ENCODE measurements around the gene TMX4.
"Not testable (repeated sequence)": the region's sequence is repeated elsewhere in the genome, so short reads cannot be mapped to it uniquely, and the experiment has no call there.

TMX4 gene

DNA sequence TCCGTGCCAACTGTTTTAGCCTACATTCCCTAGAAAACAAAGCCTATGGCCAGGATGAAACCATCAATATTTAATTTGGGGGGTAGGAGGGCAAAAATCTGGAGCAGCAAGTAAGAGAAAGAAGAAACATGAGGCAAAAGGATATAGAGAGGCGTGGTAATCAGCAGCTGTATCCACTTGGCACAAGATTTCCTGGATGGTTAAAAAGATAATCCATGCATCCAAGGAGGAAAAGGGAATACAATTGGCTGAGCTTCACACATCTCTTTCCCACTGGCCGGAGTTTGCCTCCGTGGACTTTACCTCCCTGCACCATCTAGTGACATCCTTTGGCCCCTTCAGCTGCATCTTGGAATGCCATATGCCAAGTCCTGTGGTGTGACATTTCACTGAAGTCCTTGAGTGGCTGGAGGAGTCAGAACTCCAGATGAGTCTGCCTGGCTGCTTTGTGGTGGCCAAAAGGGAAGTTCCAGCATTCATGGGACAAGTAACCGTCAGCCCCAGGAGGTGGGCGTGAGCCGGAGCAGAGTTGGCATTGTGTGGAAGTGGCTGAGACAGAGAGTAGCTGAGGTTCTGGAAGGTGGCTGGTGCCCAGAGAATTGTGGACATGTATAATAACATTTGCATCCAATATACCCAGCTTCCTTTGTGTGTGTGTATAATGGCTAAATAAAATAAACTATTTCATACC, 13.7 kb upstream of the TMX4 start:
- Histone ChIP-seq H3K79me2 (ENCODE audit: control insufficient read depth, low read length) (no peaks in the 10 kb centered on the region), H3K9me3 (ENCODE audit: control insufficient read depth, insufficient read depth, low read length) (no peaks in the 10 kb centered on the region), H3K27me3 (ENCODE audit: control insufficient read depth, low read length) (no peaks in the 10 kb centered on the region), H3K4me3 (ENCODE audit: low read length) (no peak overlapping the region), H3K4me1 (ENCODE audit: control insufficient read depth, low read length) (no peaks in the 10 kb centered on the region), H3K27ac (ENCODE audit: low read depth, low read length) (no peak overlapping the region), H3K4me2 (ENCODE audit: low read length) (no peak overlapping the region), H3F3A (ENCODE audit: control insufficient read depth, insufficient read depth) (peaks cover 7% of the 10 kb centered on the region; the same call in 1 of the 2 replicates), H4K20me1 (ENCODE audit: control insufficient read depth, insufficient read depth, low read depth, low read length) (no peaks in the 10 kb centered on the region), H3K36me3 (ENCODE audit: control insufficient read depth, low read length) (no peaks in the 10 kb centered on the region), H3K9me2 (replicated peaks; ENCODE audit: control insufficient read depth, low read length) (no peaks in the 10 kb centered on the region)
- TF ChIP-seq, protein P1, sequence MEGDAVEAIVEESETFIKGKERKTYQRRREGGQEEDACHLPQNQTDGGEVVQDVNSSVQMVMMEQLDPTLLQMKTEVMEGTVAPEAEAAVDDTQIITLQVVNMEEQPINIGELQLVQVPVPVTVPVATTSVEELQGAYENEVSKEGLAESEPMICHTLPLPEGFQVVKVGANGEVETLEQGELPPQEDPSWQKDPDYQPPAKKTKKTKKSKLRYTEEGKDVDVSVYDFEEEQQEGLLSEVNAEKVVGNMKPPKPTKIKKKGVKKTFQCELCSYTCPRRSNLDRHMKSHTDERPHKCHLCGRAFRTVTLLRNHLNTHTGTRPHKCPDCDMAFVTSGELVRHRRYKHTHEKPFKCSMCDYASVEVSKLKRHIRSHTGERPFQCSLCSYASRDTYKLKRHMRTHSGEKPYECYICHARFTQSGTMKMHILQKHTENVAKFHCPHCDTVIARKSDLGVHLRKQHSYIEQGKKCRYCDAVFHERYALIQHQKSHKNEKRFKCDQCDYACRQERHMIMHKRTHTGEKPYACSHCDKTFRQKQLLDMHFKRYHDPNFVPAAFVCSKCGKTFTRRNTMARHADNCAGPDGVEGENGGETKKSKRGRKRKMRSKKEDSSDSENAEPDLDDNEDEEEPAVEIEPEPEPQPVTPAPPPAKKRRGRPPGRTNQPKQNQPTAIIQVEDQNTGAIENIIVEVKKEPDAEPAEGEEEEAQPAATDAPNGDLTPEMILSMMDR (IDR thresholded peaks at IDR 0.05; ENCODE audit: low read depth, low read length, poor library complexity, severe bottlenecking) = no peak
- TF ChIP-seq EZH2phosphoT487 (IDR thresholded peaks at IDR 0.05; ENCODE audit: borderline replicate concordance, low read length) = no peak

DNA sequence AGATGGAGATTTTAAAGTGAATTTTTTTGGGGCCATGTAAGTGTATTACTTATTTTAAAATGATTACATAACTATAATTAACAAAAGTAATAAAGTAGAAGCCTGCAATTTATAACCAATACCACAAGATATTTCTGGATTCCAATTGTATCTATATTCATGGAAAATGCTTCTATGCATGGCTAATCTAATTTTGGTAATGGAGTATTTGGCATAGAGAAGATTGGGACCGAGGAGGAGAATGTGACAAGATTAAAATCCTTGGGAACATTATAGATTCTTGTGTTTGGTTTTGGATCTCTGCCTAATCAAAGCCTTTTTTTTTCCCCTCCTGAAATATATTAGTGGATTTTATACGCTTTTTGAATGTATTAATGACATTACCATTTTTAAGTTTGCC, 12.9 kb upstream of the TMX4 start:
- Histone ChIP-seq H3K9me2 (replicated peaks; ENCODE audit: control insufficient read depth, low read length) (no peaks in the 10 kb centered on the region), H3K36me3 (ENCODE audit: control insufficient read depth, low read length) (no peaks in the 10 kb centered on the region), H3K27me3 (ENCODE audit: control insufficient read depth, low read length) (no peaks in the 10 kb centered on the region), H3K9me3 (ENCODE audit: control insufficient read depth, insufficient read depth, low read length) (no peaks in the 10 kb centered on the region), H3K4me3 (ENCODE audit: low read length) (no peak overlapping the region), H3K4me2 (ENCODE audit: low read length) (no peak overlapping the region), H3K4me1 (ENCODE audit: control insufficient read depth, low read length) (no peaks in the 10 kb centered on the region), H3F3A (ENCODE audit: control insufficient read depth, insufficient read depth) (peaks cover 7% of the 10 kb centered on the region; the same call in 1 of the 2 replicates), H4K20me1 (ENCODE audit: control insufficient read depth, insufficient read depth, low read depth, low read length) (no peaks in the 10 kb centered on the region), H3K27ac (ENCODE audit: low read depth, low read length) (no peak overlapping the region), H3K79me2 (ENCODE audit: control insufficient read depth, low read length) (no peaks in the 10 kb centered on the region)
- TF ChIP-seq EZH2phosphoT487 (IDR thresholded peaks at IDR 0.05; ENCODE audit: borderline replicate concordance, low read length) = no peak
- TF ChIP-seq, protein P1 (IDR thresholded peaks at IDR 0.05; ENCODE audit: low read depth, low read length, poor library complexity, severe bottlenecking) = no peak

DNA sequence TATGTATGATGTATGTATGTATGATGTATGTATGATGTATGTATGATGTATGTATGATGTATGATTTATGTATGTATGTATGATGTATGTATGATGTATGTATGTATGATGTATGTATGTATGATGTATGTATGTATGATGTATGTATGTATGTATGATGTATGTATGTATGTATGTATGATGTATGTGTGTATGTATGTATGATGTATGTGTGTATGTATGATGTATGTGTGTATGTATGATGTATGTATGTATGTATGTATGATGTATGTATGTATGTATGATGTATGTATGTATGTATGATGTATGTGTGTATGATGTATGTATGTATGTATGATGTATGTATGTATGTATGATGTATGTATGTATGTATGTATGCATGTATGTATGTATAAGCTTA, 12.0 kb upstream of the TMX4 start:
- not testable (repeated sequence) for H3K9me3 ChIP-seq (ENCODE audit: control insufficient read depth, insufficient read depth, low read length); H3K4me3 ChIP-seq (ENCODE audit: low read length); H4K20me1 ChIP-seq (ENCODE audit: control insufficient read depth, insufficient read depth, low read depth, low read length); H3K27me3 ChIP-seq (ENCODE audit: control insufficient read depth, low read length); H3K4me2 ChIP-seq (ENCODE audit: low read length); H3K79me2 ChIP-seq (ENCODE audit: control insufficient read depth, low read length); H3K36me3 ChIP-seq (ENCODE audit: control insufficient read depth, low read length); H3K9me2 ChIP-seq (replicated peaks; ENCODE audit: control insufficient read depth, low read length); H3K27ac ChIP-seq (ENCODE audit: low read depth, low read length); H3K4me1 ChIP-seq (ENCODE audit: control insufficient read depth, low read length); H3F3A ChIP-seq (ENCODE audit: control insufficient read depth, insufficient read depth)

DNA sequence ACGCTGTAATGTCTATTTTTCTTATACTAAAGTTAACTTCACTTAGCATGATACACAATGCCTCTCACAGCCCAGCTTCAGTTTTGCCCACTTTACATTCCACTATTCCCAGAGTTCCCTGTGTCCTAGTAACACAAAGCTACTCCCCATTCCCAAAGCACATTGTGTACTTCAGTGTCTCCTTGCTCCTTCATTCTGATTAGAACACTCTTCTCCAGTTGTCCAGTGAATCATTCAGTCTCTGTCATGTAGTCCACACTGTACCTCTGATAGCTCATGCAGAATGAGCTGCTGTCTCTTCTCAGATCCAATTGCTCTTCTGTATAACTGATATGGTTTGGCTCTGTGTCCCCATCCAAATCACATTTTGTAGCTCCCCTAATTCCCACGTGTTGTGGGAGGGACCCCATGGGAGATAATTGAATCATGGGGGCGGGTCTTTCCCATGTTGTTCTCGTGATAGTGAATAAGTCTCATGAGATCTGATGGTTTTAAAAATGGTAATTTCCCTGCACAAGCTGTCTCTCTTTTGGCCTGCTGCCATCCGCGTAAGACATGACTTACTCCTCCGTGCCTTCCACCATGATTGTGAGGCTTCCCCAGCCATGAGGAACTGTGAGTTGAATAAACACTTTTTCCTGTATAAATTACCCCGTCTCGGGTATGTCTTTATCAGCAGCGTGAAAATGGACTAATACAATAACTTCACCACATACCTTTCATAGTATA, 2.1 kb upstream of the TMX4 start:
- H3K4me2 ChIP-seq (ENCODE audit: low read length) = 0 out of 2 replicates have a peak overlapping the region, but pooled peaks have one; percentile 90
- peaks cover 8% of the 10 kb centered on the region for H3F3A ChIP-seq (ENCODE audit: control insufficient read depth, insufficient read depth)
- H3K27ac ChIP-seq (ENCODE audit: low read depth, low read length) = no peak overlapping the region
- H3K4me1 ChIP-seq (ENCODE audit: control insufficient read depth, low read length) = peaks cover 33% of the 10 kb centered on the region
- TF ChIP-seq, protein P1 (IDR thresholded peaks at IDR 0.05; ENCODE audit: low read depth, low read length, poor library complexity, severe bottlenecking) = no peak
- TF ChIP-seq EZH2phosphoT487 (IDR thresholded peaks at IDR 0.05; ENCODE audit: borderline replicate concordance, low read length) = no peak
- no peaks in the 10 kb centered on the region for H3K9me2 ChIP-seq (replicated peaks; ENCODE audit: control insufficient read depth, low read length)
- H3K79me2 ChIP-seq (ENCODE audit: control insufficient read depth, low read length) = peaks cover 20% of the 10 kb centered on the region
- no peaks in the 10 kb centered on the region for H3K27me3 ChIP-seq (ENCODE audit: control insufficient read depth, low read length)
- H3K9me3 ChIP-seq (ENCODE audit: control insufficient read depth, insufficient read depth, low read length) = no peaks in the 10 kb centered on the region
- no peaks in the 10 kb centered on the region for H4K20me1 ChIP-seq (ENCODE audit: control insufficient read depth, insufficient read depth, low read depth, low read length)
- H3K36me3 ChIP-seq (ENCODE audit: control insufficient read depth, low read length) = no peaks in the 10 kb centered on the region; the same call in none of the 2 replicates
- H3K4me3 ChIP-seq (ENCODE audit: low read length) = no peak overlapping the region
